Stimulated activated CD4-positive, alpha-beta T cell treated with anti-CD3 and anti-CD28 coated beads, Interleukin-4, amount 100 ng/mL, for 24 hours (primary cell): Measurements from ENCODE around the gene NMRK2.
"Not testable (repeated sequence)": the region's sequence is repeated elsewhere in the genome, so short reads cannot be mapped to it uniquely, and the experiment has no call there.

Experiments used
- DNase-seq: peaks from one replicate; pipeline ENCODE4 v3.0.0-alpha.2; 2020

NMRK2 gene

DNA sequence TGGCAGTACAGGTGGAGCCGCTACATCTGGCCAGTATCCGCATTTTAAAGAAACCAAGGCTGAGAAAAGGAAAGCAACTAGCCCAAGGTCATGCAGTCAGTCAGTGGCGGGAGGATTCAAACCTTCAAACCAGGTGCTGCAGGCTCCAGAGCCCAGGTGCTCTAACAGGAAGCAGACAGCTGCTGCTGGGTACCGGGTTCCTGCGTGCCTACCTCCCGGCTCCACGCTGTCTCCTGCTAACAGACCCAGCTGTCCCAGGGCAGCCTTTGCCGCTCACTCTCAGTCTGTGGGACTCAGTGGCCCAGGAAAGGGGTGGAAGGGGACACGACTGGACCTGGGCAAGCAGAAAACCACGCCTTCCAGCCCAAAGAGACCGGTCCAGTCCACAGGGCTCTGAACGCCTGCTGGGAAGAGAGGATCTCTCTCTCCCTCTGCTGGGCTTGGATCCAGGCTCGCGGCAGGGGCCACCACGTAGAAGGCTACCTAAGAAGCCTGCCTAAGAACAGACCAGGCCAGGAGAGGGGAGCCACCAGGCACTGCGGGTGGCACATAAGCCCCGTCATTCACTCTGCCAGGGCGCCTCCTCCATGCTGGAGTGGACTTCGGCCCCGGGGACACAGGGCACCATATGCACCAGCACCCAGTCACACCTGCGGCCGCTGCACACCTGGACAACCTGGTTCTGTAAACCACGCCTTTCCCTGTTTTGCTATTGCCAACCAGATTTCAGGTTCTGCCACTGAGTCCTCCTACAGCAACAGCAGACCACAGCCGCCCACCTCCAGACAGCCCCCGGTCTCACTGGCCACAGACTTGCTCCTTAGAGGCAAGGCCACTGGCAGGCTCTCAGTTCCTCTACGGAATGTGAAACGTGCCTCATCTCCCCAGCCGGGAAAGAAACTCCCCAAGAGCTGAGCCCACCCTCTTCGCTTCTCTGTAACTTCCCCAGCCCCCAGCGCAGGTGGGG, 33.5 kb downstream of the NMRK2 start:
- no peak for DNase-seq

GRCh38 chr19:3967983-3968382, 35.1 kb downstream of the NMRK2 start:
- DNase-seq = not testable (repeated sequence)

DNA sequence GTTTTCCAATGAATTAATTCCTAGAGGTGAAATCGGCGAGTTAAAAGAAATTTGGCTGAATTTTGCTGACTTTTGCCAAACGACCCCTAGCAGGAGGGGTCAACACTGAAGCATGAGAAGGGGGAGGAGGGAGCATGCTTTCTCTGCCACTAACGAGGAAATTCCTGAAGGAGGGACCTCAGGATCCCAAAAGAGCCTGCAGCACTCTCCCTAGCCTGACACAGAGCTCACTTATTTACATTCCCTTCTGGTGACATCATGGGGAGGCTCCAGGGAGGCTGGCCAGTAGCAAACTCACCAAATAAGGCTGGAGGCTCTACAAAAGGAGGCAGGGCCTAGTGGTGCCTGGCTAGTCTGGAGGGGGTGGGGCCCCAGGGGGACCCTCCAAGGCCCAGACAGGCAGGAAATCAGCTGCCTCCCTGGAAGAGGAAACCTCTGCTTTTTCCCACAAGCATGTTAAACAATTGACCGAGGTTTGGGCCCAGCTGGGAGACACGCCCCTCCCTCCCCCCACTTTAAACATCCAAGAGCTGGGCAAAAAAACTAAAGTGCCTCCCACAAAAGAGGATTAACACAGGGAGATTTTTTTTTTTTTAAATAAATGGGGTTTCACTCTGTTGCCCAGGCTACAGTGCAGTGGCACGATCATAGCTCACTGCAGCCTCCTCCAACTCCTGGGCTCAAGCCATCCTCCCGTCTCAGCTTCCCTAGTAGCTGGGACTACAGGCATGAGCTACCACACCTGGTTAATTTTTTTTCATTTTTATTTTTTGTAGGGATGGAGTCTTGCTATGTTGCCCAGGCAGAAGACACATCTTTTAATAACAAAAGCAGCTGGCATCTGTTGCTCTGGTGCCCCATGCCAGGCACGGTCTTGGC, 35.9 kb downstream of the NMRK2 start:
- DNase-seq = no peak

- no peak for DNase-seq
Measured at GRCh38 chr19:3969435-3970312, 36.8 kb downstream of the NMRK2 start.

GRCh38 chr19:3970313-3970807, 37.5 kb downstream of the NMRK2 start:
- no peak for DNase-seq

DNA sequence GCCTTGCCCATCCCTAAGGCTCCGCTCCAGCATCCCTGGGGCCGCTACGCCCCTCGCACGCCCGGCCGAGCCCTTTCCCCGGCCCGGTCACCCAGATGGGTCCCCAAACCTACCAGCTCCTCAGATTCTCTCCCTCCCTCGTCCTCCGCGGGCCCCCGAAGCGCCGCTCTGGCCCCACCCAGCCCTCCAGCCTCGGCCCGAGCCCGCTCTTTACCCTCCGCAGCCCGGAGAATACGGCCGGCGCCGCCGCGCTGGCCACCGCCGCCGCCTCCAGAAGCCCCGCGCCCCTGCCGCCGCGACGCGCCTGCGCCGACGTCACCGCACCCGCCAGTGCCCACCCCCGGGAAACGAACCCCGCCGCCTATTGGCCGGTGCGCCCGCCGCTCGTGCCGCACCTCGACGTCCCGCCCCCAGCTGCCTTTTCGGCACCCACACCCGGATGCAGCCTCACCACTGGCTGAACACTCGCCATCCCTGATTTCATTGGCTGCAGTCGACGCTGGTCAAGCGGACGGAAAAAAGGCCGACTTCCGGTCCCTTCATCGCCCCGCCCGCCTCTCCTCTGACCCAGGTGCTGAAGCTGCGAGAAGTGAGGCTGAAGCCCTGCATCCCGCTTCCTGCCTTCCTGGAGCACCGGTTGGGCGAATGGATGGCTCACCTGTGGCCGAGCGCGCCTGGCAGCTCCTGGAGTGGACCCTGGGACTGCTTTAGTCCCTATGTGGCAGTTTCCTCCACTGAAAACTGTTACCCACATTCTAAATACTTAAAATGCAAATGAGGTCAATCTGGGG, 38.1 kb downstream of the NMRK2 start, which contains the start of gene DAPK3:
Gene DAPK3 (minus strand): TSS at position 292 of the 791 bp plus-strand sequence. CDS start 1,364 bp downstream, outside the sequence.
- peak; percentile 94 for DNase-seq

DNA sequence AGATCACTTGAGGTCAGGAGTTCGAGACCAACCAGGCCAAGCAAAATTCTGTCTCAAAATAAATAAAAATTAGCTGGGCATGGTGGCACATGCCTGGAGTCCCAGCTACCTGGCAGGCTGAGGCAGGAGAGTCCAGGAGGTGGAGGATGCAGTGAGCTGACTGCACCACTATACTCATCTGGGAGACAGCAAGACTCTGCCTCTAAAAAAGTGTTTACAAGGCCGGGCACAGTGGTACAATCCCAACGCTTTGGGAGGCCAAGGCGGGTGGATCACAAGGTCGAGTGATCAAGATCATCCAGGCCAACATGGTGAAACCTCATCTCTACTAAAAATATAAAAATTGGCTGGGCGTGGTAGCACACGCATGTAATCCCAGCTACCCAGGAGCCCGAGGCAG, 42.3 kb downstream of the NMRK2 start:
- DNase-seq = no peak

- DNase-seq = no peak
Measured at GRCh38 chr19:3975637-3976087, 42.8 kb downstream of the NMRK2 start.

GRCh38 chr19:3976495-3977241, 43.8 kb downstream of the NMRK2 start:
- peak; percentile 8 for DNase-seq

GRCh38 chr19:3977242-3978143, 44.6 kb downstream of the NMRK2 start:
- no peak for DNase-seq

DNA sequence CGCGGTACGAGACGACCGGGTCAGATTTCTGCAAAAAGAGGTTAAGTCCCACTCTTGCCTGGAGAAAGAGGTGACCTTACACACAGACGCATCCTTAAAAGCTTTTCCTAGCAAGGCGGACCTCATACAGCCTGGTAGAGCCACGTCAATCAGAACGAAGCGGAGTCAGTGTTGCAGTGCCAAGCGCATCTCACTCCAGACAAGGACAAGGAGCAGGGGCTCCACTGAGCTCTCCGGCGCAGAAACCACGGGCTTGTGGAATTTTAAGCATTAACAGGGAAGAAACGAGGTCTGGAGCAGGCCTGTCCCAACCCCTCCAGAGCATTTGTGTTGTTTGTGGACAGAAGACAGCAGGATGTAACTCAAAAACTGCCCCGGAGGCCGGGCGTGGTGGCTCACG, 45.3 kb downstream of the NMRK2 start:
- DNase-seq = no peak

DNA sequence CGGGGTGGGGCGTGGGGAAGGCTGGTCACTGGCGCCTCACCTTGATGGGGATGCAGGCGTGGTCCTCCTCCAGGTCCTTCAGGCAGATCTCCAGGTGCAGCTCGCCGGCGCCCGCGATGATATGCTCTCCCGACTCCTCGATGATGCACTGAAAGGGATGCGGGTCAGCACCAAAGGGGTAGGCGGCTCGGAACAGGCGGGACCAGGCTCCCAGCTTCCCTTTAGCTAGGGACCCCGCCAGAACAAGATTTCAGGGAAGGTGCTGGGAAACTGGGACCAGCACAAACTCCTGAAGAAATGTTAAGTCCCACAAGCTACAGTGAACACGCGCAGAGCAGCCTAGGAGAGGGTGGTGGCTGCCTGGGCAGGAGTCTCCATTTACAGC, 46.4 kb downstream of the NMRK2 start:
- DNase-seq = no peak

- DNase-seq = no peak
Measured at GRCh38 chr19:3979674-3980352, 46.9 kb downstream of the NMRK2 start.

DNA sequence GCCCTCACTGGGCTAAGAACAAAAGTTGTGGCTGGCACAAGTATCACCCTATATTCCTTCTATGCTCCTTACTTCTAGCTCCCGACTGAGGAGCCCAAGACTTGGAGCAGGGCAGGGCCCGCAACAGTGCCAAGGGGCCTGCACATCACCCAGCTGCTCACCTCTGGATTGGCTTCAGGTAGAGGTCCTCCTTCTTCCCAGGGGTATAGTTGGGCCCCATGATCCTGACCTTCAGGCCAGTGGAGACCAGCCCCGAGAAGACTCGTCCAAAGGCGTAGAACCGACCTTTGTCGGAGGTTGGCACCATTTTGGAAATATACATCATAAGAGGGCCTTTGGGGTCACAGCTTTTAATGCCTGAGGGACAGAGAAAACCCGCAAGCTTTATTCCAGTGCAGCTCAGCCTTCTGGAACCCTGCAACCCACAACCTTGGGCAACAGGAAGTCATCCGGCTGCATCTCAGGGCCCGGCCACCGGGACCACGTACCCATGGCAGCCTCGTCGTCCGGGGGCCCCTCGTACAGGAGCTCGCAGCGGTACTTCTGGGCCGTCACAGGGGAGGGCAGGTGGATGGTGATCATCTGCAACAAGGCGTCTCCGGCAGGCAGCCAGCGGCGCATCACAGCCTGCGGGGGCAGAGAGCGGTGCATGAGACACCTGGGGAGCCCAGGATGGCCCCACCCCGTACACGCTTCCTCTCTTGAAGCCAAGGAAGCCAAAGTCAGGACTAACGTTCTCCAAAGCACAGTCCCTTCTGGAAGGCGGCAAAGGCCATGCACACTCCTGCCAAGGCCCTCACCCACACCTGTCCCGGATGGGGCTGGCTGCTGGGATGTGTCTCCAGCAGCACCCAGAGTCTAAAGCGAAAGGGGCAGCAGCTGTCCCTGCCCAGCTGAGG, 47.7 kb downstream of the NMRK2 start:
- no peak for DNase-seq

DNA sequence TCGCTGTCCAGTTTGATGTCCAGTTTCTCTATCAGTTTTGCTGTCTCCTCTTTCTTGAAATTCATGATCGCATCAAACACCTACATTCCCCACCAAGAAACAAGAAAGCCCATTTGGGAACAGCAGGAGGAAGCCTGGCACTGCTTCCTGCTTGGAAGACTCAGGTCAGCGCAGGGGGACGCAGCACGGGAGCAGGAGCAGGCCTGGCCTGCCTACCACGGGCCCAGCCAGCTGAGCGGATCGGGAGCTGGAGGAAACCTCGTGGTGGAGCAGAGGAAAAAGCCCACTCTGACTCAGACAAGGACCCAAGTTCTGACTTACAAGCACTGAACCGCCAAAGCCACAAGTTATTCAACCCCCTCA, 48.5 kb downstream of the NMRK2 start:
- DNase-seq = no peak

- no peak for DNase-seq
Measured at GRCh38 chr19:3981736-3982681, 49.1 kb downstream of the NMRK2 start.
